Stimulated activated CD8-positive, alpha-beta memory T cell treated with anti-CD3 and anti-CD28 coated beads, Interleukin-2, amount 100 ng/mL, for 48 hours (primary cell): ENCODE results near the gene FKRP.
"Not testable (repeated sequence)": the region's sequence is repeated elsewhere in the genome, so short reads cannot be mapped to it uniquely, and the experiment has no call there.

ENCODE experiments used
- DNase-seq, 2 donors: peaks; one replicate each; pipeline ENCODE4 v3.0.0-alpha.2; 2020; ENCODE audit warnings: low read depth in 2 of 2

Gene FKRP

DNA sequence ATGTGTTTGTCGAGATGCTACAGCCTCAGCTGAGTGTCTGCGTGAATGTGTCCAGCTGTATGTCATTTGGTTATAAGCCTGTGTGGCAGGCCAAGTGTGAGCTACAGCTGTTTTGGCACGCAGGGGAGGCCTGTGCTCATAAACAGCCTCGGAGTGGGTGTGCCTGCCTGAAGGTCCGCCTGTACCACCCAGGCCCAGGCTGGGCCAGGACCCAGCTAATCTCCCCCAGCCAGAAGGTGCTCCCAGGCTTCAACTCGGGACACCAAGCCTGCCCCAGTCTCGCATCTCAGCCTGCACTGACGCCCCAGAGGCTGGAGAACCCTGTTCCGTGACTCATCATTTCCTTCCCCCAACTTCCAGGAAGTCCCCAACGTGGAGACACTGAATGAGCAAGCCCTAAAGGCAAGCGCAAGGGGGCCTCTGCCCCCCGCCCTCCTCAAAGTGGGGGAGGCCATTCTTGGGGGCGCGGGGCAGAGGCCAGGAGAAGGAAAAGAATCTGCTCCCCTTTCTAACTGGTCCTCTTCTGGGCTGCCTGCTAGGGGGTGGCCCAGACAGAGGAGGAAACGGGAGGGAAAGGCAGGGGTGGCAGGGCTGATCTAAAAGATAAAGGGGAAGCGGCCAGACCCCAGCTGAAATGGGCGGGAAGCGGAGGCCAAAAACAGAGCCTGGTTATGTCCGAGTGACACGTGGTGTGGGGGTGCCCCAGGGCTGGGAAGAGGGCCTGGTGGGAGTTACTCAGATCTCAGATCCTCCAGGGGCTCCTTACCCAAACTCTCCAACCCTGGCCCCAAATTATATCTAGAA, 40.6 kb downstream of the FKRP start:
- peak; percentile 70 to 76 for DNase-seq

DNA sequence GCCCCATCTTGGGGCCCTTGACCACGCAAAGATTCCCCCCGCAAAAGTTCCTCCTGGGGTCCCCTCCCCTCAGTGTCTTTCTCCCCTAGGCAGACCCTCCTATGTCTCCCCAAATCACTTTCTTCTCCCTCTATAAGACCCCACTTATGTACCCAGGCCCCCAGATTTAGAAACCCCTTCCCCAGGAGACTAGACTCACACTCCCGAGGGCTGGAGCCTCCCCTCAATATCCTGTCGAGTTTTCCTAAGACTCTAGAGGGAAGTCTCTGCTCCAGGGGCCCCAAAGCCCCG, 41.1 kb downstream of the FKRP start:
- no peak for DNase-seq

DNA sequence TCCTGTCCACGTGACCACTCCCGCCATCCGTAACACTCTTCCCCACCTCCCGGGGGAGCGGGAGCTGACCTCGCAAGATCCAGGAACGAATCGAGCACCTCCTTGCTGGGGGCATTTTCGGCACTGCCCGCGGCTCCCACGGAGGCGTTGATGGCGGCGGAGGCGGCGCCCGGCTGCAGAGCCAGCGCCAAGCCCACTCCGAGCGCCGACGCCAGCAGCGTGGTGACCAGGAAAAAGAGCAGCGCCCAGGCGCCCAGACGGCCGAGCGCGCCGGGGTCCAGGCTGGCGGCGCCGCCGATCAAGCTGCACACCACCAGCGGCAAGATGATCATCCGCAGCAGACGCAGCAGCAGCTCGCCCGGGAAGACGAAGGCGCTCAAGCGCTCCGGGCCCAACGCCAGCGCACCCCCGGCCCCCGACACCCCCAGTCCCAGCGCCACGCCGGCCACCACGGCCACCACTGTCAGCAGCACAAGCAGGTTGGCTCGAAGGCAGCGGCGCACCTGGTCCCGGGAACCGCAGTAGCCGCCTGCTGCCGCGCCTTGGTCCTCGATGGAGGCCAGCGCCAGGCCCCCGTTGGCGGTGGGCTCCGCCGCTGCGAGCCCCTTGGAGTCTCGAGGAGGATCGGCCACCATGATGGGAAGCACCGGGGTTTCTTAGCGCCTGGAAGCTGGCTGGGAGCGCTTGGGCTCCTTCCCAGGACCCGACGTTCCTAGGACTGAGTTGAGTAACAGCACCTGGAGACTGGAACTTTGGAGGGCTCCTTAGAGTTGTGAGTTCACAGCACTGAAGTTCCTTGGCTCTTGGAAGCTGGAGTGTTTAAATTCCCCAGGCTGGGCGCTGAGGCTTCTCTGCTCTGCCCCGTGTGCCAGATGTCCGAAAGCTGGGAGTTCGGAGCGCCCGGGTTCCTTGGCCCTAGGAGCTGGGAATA, 41.7 kb downstream of the FKRP start:
- peak in 1 of 2 donors; percentile 26 for DNase-seq

DNA sequence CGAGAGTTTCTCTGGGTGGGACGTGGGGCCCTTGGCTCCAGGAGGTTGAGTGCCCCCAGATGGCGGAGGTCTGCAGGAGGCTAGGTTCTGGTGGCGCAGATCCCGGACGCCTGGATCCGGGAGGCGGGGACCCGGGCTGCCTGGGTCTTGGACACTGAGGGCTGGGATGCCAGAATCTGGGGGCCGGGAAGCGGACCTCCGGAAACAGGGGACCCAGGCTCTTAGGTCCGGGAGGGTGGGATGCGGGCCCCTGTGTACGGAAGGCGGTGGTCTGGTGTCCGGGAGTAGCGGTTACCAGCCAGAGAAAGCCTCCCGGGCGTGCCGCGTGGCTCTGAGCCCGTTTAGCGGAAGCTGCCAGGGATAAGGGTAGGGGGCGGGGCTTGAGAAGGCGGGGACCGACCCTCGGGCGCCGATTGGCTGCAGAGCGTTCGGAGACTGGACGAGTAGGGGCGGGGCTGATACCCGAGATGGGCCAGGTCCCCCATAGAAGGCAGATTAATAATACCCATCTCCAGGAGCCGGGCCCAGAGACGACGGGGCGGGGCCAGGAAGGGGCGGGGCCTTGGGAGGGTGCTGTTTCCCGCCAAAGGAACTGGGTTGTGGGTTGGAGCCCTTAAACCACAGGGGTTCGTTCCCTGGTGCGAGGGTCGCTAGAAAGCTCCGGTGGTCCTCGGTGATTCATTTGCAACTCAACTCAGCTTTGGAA, 42.6 kb downstream of the FKRP start, which contains the start of gene SLC1A5:
SLC1A5 (minus strand) TSS at position 333 of the 706 bp plus-strand sequence. CDS start 629 bp downstream, outside the sequence.
- peak; percentile 98 to 99 for DNase-seq

DNA sequence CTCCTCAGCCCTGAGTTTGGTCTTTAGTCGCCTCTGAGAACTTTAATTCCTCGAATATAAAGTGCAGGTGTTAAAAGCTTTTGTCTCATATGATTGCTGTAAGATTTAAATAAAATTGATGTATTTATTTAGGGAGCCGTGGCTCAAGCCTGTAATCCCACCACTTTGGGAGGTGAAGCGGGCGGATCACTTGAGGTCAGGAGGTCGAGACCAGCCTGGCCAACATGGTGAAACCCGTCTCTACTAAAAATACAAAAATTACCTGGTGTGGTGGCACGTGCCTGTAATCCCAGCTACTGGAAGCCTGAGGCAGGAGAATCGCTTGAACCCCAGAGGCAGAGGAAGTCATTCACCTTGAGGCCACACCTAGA, 43.1 kb downstream of the FKRP start:
- no peak for DNase-seq

DNA sequence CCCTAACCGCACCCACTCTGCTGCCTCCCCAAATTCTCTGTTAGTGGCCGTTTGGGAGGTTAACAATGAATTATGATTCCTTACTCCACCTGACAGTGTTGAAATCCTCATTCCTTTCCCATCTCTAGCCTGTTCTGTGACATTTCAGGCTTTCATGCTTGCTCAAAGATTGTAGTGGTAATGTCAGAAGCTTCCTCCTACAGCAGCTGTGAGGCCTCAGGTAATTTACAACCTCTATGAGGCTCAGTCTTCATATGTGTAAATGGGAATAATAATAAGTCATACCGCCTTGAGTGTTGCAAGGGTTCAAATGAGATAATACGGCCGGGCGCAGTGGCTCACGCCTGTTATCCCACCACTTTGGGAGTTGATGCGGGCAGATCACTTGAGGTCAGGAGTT, 43.5 kb downstream of the FKRP start:
- DNase-seq = no peak

DNA sequence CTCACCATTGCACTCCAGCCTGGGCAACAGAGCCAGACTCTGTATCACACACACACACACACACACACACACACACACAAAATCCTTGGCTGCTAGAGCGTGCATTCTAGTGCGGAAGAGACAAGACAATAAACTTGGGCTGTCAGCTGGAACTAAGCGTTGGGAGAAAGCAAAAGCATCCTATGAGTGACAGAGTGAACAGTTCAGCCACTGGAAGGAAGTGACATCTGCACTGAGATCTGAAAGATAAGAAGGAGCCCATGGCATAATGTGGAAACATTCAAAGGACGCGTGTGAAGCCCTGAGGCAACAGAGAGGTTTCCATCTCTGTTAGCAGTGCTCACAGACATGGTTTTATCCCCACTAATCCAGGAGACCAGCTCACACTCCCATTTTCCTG, 46.1 kb downstream of the FKRP start:
- no peak for DNase-seq

DNA sequence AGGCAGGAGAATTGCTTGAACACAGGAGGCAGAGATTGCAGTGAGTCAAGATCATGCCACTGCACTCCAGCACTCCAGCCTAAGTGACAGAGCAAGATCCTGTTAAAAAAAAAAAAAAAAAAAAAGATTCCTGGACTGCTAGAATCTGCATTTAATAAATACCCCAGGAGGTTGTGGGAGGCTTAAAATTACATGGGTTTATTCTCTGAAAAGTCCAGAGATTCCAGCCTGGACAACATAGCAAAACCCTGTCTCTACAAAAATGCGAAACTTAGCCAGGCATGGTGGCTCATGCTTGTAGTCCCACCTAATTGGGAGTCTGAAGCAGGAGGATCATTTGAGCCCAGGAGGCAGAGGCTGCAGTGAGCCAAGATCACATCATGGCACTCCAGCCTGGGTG, 52.0 kb downstream of the FKRP start:
- no peak for DNase-seq

DNA sequence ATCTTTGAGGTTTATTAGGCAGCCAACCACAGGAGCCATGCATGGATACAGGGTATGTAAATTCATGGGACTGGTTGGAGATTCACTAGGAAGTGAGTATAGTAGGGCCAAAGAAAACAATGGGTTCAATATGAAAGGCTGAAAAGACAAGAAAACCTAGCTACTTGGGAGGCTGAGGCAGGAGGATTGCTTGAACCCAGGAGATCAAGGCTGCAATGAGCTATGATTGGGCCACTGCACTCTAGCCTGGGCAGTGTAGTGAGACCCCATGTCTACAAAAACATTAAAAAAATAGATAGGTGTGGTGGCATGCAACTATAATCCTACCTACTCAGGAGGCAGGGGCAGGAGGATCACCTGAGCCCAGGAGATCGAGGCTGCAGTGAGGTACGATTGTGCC, 52.9 kb downstream of the FKRP start:
- DNase-seq = no peak

DNA sequence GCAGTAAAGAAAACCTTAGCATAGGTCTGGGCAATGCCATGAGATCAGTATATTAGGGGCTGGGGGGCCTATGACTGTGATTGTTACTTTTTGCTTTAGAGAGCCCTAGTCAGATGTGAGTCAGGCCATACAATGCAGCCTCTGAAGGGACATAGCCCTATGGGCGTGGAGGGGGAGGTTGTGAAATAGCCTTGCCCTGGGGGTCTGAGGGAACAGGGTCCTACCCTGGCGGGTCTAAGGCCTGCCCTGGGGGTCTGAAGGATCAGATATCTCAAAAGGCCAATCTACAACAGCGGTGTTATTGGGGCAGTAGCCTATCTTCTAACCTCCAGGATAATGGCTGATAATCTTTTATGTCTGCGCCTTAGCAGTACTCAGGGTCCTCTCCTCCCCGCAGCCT, 56.3 kb downstream of the FKRP start:
- no peak for DNase-seq

DNA sequence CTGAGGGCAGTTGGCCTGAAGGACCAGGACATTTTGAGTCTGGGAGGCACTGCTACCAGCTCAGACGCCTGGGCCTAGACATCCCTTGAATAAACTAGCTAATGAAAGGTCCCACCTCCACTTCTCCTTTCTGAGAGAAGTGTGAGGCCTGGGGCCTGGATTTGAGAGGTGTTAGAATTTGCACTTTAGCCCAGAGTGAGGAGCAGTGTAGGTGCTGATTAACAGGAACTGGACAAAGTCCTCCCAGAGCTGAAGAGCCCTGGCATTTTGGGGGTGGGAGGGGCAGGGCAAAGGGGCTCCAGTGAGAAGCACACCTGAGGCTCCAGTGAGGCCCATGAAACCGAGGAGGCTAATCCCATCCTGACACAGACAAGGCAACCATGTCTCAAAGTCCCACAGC, 57.7 kb downstream of the FKRP start:
- DNase-seq = no peak

DNA sequence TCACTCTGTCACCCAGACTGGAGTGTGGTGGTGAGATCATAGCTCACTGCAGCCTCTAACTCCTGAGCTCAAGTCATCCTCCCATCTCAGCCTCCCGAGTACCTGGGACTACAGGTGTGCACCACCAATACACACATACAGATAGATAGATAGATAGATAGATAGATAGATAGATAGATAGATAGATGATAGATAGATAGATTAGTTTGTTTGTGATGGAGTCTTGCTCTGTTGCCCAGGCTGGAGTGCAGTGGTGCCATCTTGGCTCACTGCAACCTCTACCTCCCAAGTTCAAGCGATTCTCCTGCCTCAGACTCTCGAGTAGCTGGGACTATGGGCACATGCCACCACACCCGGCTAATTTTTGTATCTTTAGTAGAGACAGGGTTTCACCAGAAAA, 58.6 kb downstream of the FKRP start:
- not testable (repeated sequence) for DNase-seq

DNA sequence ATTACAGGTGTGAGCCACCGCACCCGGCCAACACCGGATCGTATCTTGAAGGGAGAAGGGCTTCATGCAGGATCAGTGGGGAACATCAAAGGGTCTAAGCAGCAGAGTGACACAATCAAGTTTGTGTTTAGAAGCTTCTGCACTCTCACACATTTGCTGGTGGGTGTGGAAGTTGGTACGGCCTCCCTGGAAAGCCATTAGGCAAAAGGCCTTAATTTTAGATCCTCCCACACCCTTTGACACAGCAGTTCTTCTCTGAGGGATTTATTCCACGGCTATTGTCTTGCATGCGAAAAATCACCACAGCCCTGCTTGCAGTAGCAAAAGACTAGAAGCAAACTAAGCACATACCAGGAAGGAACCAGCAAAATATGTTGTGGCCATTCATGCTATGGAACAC, 60.8 kb downstream of the FKRP start:
- no peak for DNase-seq
